PC-9 (cell line): ENCODE results near the gene NT5DC1.

Experiments
- EZH2 ChIP-seq: fragments of 200-600 bp; sonication (generic); IDR thresholded peaks from 2 replicates; pipeline ENCODE4 v1.8.0; 2017; ENCODE audit warnings: antibody characterized with exemption, low read depth
- TF ChIP-seq, protein P1 (sequence below): fragments of 200-600 bp; sonication (generic); conservative IDR thresholded peaks from 2 replicates; pipeline ENCODE4 v1.6.1; 2017; ENCODE audit warnings: mixed run types, antibody characterized with exemption, mild to moderate bottlenecking, moderate library complexity

DNA sequence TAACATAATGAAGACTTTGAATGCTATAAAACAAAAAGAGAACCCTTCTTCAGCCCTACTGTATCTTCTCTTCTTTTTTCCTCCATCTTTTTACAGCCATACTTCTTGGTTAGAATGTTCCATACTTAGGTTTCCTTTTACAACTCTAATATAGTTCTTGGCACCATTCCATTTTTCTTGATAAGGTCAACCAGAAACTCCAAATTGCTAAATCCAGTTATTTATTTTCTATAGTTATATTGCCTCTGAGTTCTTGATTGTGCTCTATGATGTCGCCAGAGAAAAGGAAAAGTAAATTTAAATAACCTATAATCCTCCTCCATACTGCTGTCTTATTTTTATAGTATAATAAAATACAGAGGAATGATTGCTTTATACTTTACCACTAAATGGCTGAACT lies 52.0 kb downstream of the NT5DC1 start:
- TF ChIP-seq, protein P1, sequence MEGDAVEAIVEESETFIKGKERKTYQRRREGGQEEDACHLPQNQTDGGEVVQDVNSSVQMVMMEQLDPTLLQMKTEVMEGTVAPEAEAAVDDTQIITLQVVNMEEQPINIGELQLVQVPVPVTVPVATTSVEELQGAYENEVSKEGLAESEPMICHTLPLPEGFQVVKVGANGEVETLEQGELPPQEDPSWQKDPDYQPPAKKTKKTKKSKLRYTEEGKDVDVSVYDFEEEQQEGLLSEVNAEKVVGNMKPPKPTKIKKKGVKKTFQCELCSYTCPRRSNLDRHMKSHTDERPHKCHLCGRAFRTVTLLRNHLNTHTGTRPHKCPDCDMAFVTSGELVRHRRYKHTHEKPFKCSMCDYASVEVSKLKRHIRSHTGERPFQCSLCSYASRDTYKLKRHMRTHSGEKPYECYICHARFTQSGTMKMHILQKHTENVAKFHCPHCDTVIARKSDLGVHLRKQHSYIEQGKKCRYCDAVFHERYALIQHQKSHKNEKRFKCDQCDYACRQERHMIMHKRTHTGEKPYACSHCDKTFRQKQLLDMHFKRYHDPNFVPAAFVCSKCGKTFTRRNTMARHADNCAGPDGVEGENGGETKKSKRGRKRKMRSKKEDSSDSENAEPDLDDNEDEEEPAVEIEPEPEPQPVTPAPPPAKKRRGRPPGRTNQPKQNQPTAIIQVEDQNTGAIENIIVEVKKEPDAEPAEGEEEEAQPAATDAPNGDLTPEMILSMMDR, result no peak
- TF ChIP-seq EZH2, result no peak
